ENCODE data around the gene IAPP. TPM values are rescaled to one million over a fixed set of nuclear protein-coding genes. Genes with fewer than 3 reads are reported as not detected.

IAPP gene
- not detected for total RNA-seq

DNA sequence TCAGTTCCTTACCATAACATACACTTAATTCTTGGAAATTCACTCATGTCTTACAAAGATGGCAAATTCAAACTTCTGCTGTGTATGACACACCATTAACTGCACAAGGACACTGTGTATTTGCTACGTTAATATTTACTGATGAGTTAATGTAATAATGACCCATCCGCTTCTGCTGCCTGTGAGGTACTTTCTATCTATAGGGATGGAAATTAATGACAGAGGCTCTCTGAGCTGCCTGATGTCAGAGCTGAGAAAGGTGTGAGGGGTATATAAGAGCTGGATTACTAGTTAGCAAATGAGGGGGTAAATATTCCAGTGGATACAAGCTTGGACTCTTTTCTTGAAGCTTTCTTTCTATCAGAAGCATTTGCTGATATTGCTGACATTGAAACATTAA lies at the start of gene IAPP:
TSS of gene IAPP (plus strand) at position 301 of the 400 bp plus-strand sequence. CDS start 450 bp downstream, outside the sequence.
- no peak within 1 kb of the TSS for H3K27ac ChIP-seq
- H3K9me3 ChIP-seq: no peaks in the 10 kb centered on the region
- no peak within 1 kb of the TSS for H3K4me3 ChIP-seq
- no peaks in the 10 kb centered on the region for H3K4me1 ChIP-seq
- TF ChIP-seq POLR2AphosphoS5 (IDR thresholded peaks at IDR 0.05) (no peak), POLR2A (IDR thresholded peaks at IDR 0.05) (no peak), EP300 (IDR thresholded peaks at IDR 0.05) (no peak)
- TF ChIP-seq, protein P1, sequence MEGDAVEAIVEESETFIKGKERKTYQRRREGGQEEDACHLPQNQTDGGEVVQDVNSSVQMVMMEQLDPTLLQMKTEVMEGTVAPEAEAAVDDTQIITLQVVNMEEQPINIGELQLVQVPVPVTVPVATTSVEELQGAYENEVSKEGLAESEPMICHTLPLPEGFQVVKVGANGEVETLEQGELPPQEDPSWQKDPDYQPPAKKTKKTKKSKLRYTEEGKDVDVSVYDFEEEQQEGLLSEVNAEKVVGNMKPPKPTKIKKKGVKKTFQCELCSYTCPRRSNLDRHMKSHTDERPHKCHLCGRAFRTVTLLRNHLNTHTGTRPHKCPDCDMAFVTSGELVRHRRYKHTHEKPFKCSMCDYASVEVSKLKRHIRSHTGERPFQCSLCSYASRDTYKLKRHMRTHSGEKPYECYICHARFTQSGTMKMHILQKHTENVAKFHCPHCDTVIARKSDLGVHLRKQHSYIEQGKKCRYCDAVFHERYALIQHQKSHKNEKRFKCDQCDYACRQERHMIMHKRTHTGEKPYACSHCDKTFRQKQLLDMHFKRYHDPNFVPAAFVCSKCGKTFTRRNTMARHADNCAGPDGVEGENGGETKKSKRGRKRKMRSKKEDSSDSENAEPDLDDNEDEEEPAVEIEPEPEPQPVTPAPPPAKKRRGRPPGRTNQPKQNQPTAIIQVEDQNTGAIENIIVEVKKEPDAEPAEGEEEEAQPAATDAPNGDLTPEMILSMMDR (IDR thresholded peaks at IDR 0.05): no peak
- no peaks in the 10 kb centered on the region for H3K27me3 ChIP-seq
- WGBS: 92% methylated on average over 2 of the region's 2 CpGs
- no peaks in the 10 kb centered on the region for H3K36me3 ChIP-seq
- DNase-seq (ENCODE audit: low spot score in 2 of 2): no peak

GRCh38 chr12:21323736-21324135 lies 49.0 kb upstream of the IAPP start:
- Histone ChIP-seq H3K4me1 (no peaks in the 10 kb centered on the region), H3K36me3 (no peaks in the 10 kb centered on the region), H3K4me3 (no peak overlapping the region), H3K9me3 (peaks cover 8% of the 10 kb centered on the region), H3K27ac (no peak overlapping the region), H3K27me3 (no peaks in the 10 kb centered on the region)
- TF ChIP-seq POLR2AphosphoS5 (IDR thresholded peaks at IDR 0.05): no peak
- no peak for TF ChIP-seq POLR2A (IDR thresholded peaks at IDR 0.05)
- no peak for TF ChIP-seq EP300 (IDR thresholded peaks at IDR 0.05)
- TF ChIP-seq, protein P1 (IDR thresholded peaks at IDR 0.05): no peak
- 39% methylated on average over 2 of the region's 2 CpGs for WGBS
- no peak for DNase-seq (ENCODE audit: low spot score in 2 of 2)

- no peak overlapping the region for H3K27ac ChIP-seq
- H3K9me3 ChIP-seq: peaks cover 14% of the 10 kb centered on the region
- WGBS: 35% methylated on average over 1 of the region's 1 CpG
- no peaks in the 10 kb centered on the region for H3K4me1 ChIP-seq
- H3K4me3 ChIP-seq: no peak overlapping the region
- no peaks in the 10 kb centered on the region for H3K27me3 ChIP-seq
- no peak for TF ChIP-seq POLR2AphosphoS5 (IDR thresholded peaks at IDR 0.05)
- no peak for TF ChIP-seq EP300 (IDR thresholded peaks at IDR 0.05)
- TF ChIP-seq, protein P1 (IDR thresholded peaks at IDR 0.05): no peak
- no peak for TF ChIP-seq POLR2A (IDR thresholded peaks at IDR 0.05)
- no peaks in the 10 kb centered on the region for H3K36me3 ChIP-seq
- no peak for DNase-seq (ENCODE audit: low spot score in 2 of 2)
Observed at GRCh38 chr12:21324551-21324950, 48.2 kb upstream of the IAPP start.

DNA sequence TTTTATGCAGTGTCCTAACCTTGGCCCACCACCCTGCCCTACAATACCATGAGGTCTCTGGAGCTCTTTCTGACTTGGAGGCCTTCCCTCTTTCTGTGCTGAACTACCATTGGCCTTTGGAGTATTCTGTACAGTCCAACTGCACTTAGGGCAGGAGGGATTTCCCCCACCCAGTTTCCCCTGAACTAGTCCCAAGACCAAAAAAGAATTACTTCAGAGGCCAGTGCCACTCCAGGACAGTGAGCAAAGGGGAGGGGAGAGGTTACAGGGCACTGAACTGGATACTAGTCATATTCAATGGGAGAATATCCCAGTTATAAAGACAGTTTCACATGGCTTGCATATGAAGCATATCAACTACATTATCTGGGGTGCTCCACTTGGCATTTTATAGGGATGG lies 44.1 kb upstream of the IAPP start:
- no peak for TF ChIP-seq POLR2A (IDR thresholded peaks at IDR 0.05)
- TF ChIP-seq POLR2AphosphoS5 (IDR thresholded peaks at IDR 0.05): no peak
- no peak for TF ChIP-seq EP300 (IDR thresholded peaks at IDR 0.05)
- TF ChIP-seq, protein P1 (IDR thresholded peaks at IDR 0.05): no peak
- Histone ChIP-seq H3K27ac (no peak overlapping the region), H3K36me3 (no peaks in the 10 kb centered on the region), H3K9me3 (peaks cover 14% of the 10 kb centered on the region), H3K4me1 (no peaks in the 10 kb centered on the region), H3K4me3 (no peak overlapping the region), H3K27me3 (no peaks in the 10 kb centered on the region)
- no peak for DNase-seq (ENCODE audit: low spot score in 2 of 2)

DNA sequence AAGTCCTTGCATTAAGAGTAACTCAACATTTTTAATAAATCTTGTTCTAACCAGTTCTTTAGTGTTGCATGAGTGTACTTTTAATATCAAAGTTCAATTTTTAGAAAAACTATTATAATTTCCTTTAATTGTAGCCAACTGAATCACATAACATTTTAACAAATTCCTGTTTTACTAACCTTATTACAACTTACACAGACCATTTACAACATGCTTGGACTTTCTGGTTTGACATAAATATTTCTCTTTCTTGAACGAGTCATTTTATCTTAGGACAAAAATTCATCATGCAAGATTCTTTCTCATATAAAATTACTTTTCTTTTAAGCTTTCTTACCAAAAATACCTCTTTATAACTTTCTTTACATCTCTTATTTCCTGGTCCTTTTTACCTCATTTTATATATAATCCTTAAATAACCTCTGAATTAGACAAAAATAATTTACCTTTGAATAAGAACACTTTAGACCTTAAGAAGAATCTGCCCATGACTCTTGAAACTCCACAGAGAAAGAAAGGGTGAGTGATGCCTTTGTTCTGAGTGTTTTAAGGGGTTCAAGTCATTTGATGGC lies 41.9 kb upstream of the IAPP start:
- Histone ChIP-seq H3K27ac (no peak overlapping the region), H3K4me3 (no peak overlapping the region), H3K36me3 (no peaks in the 10 kb centered on the region), H3K27me3 (no peaks in the 10 kb centered on the region), H3K4me1 (no peaks in the 10 kb centered on the region), H3K9me3 (peaks cover 14% of the 10 kb centered on the region)
- DNase-seq (ENCODE audit: low spot score in 2 of 2): no peak
- TF ChIP-seq, protein P1 (IDR thresholded peaks at IDR 0.05): no peak
- TF ChIP-seq POLR2AphosphoS5 (IDR thresholded peaks at IDR 0.05) (no peak), POLR2A (IDR thresholded peaks at IDR 0.05) (no peak), EP300 (IDR thresholded peaks at IDR 0.05) (no peak)
- 76% methylated on average over 1 of the region's 1 CpG for WGBS

All from suprapubic skin (tissue), 4 donors.